H9 (cell line): ENCODE results near the gene MBD3L3. TPM values are rescaled to one million over a fixed set of nuclear protein-coding genes. Genes with fewer than 3 reads are reported as not detected.
A peak's percentile ranks its signal among the peaks of the same experiment; 100 is the strongest.

Experiments
- DNase-seq: peaks from one replicate; pipeline ENCODE4 v3.0.0-alpha.2; 2017
- H2AFZ ChIP-seq: one replicate; pipeline ENCODE4 v1.6.1; 2013; ENCODE audit warnings: mild to moderate bottlenecking, low read length, control low read depth, moderate library complexity
- H2AK5ac ChIP-seq: 2 replicates; pipeline ENCODE4 v1.6.1; 2013; ENCODE audit warnings: low read length, control low read depth, mixed read lengths; ENCODE audit not compliant: insufficient read length
- H2BK120ac ChIP-seq: one replicate; pipeline ENCODE4 v1.6.1; 2013; ENCODE audit warnings: low read depth, mild to moderate bottlenecking, low read length, control low read depth, inconsistent platforms; ENCODE audit not compliant: poor library complexity, severe bottlenecking
- H2BK12ac ChIP-seq: 2 replicates; pipeline ENCODE4 v1.6.1; 2013; ENCODE audit warnings: low read length, control low read depth, mixed read lengths, low read depth; ENCODE audit not compliant: insufficient read length
- H2BK15ac ChIP-seq: 2 replicates; pipeline ENCODE4 v1.6.1; 2013; ENCODE audit warnings: low read depth, low read length, control low read depth
- H2BK20ac ChIP-seq: one replicate; pipeline ENCODE4 v1.6.1; 2013; ENCODE audit warnings: low read depth, mild to moderate bottlenecking, low read length, control low read depth, inconsistent platforms; ENCODE audit not compliant: poor library complexity, severe bottlenecking
- H2BK5ac ChIP-seq: 2 replicates; pipeline ENCODE4 v1.6.1; 2013; ENCODE audit warnings: low read length, control low read depth, mixed read lengths; ENCODE audit not compliant: insufficient read length
- H3K14ac ChIP-seq: 2 replicates; pipeline ENCODE4 v1.6.1; 2013; ENCODE audit warnings: low read length, control low read depth; ENCODE audit not compliant: insufficient read depth
- H3K18ac ChIP-seq: 2 replicates; pipeline ENCODE4 v1.6.1; 2013; ENCODE audit warnings: low read depth, mild to moderate bottlenecking, mixed read lengths, low read length, control low read depth; ENCODE audit not compliant: insufficient read length
- H3K23ac ChIP-seq: 2 replicates; pipeline ENCODE4 v1.6.1; 2013; ENCODE audit warnings: low read length, control low read depth, mixed read lengths, low read depth; ENCODE audit not compliant: insufficient read length
- H3K23me2 ChIP-seq: 2 replicates; pipeline ENCODE4 v1.6.1; 2013; ENCODE audit warnings: low read depth, mild to moderate bottlenecking, mixed read lengths, low read length, control low read depth; ENCODE audit not compliant: insufficient read length, poor library complexity, severe bottlenecking
- H3K27ac ChIP-seq: 2 replicates; pipeline ENCODE4 v1.5.1; 2013; ENCODE audit warnings: low read length, control low read depth, mixed read lengths, low read depth; ENCODE audit not compliant: insufficient read length
- H3K27me3 ChIP-seq: 2 replicates; pipeline ENCODE4 v1.6.1; 2013; ENCODE audit warnings: low read length, control low read depth, inconsistent platforms; ENCODE audit not compliant: insufficient read depth
- H3K4ac ChIP-seq: 2 replicates; pipeline ENCODE4 v1.6.1; 2013; ENCODE audit warnings: low read depth, mild to moderate bottlenecking, control low read depth, inconsistent platforms, low read length, moderate library complexity
- H3K4me1 ChIP-seq: 2 replicates; pipeline ENCODE4 v1.6.1; 2013; ENCODE audit warnings: low read length, control low read depth, inconsistent platforms; ENCODE audit not compliant: insufficient read depth
- H3K4me2 ChIP-seq: 2 replicates; pipeline ENCODE4 v1.6.1; 2013; ENCODE audit warnings: low read length, control low read depth, mixed read lengths; ENCODE audit not compliant: insufficient read length, insufficient read depth
- H3K56ac ChIP-seq: 2 replicates; pipeline ENCODE4 v1.6.1; 2013; ENCODE audit warnings: low read depth, mild to moderate bottlenecking, mixed read lengths, low read length, control low read depth; ENCODE audit not compliant: insufficient read length
- H3K79me1 ChIP-seq: 2 replicates; pipeline ENCODE4 v1.6.1; 2013; ENCODE audit warnings: low read depth, mild to moderate bottlenecking, moderate library complexity, low read length, control low read depth, inconsistent platforms; ENCODE audit not compliant: insufficient read depth, poor library complexity, severe bottlenecking
- H3K79me2 ChIP-seq: 2 replicates; pipeline ENCODE4 v1.6.1; 2013; ENCODE audit warnings: low read length, control low read depth, inconsistent platforms; ENCODE audit not compliant: insufficient read depth
- H3K9ac ChIP-seq: 2 replicates; pipeline ENCODE4 v1.6.1; 2013; ENCODE audit warnings: low read length, control low read depth, mixed read lengths; ENCODE audit not compliant: insufficient read length; ENCODE audit errors: extremely low read depth
- H3K9me3 ChIP-seq: one replicate; pipeline ENCODE4 v1.6.1; 2013; ENCODE audit warnings: low read depth, low read length, inconsistent platforms; ENCODE audit not compliant: control insufficient read depth
- H3T11ph ChIP-seq: one replicate; pipeline ENCODE4 v1.6.1; 2013; ENCODE audit warnings: mild to moderate bottlenecking, low read length, control low read depth, inconsistent platforms
- H4K20me1 ChIP-seq: one replicate; pipeline ENCODE4 v1.6.1; 2013; ENCODE audit not compliant: control insufficient read depth, insufficient read length, insufficient read depth
- H4K5ac ChIP-seq: 2 replicates; pipeline ENCODE4 v1.6.1; 2013; ENCODE audit warnings: low read depth, mild to moderate bottlenecking, mixed read lengths, low read length, control low read depth; ENCODE audit not compliant: insufficient read length
- H4K8ac ChIP-seq: replicated peaks from 2 replicates; pipeline ENCODE4 v1.6.1; 2013; ENCODE audit warnings: low read length, control low read depth, mixed read lengths, low read depth; ENCODE audit not compliant: insufficient read length
- H4K91ac ChIP-seq: 2 replicates; pipeline ENCODE4 v1.6.1; 2013; ENCODE audit warnings: low read depth, mild to moderate bottlenecking, moderate library complexity, mixed read lengths, low read length, control low read depth; ENCODE audit not compliant: insufficient read length
- H3K27ac Mint-ChIP-seq, 3 experiments: 2 replicates in 2 of 3; 3 replicates in 1 of 3; pipeline ENCODE4 v1.8.0; 2020 to 2021; ENCODE audit warnings: mixed read lengths in 3 of 3, mild to moderate bottlenecking in 1 of 3, moderate library complexity in 1 of 3
- H3K27me3 Mint-ChIP-seq: 2 replicates; pipeline ENCODE4 v1.8.0; 2021; ENCODE audit warnings: low read depth, mild to moderate bottlenecking, moderate library complexity, mixed read lengths
- H3K36me3 Mint-ChIP-seq, 3 experiments: 2 replicates in 2 of 3; 3 replicates in 1 of 3; pipeline ENCODE4 v1.8.0; 2020 to 2021; ENCODE audit warnings: low read depth in 3 of 3, mixed read lengths in 3 of 3; ENCODE audit not compliant: insufficient read depth in 1 of 3
- H3K4me1 Mint-ChIP-seq, 2 experiments: 2 replicates each; pipeline ENCODE4 v1.8.0; 2020; ENCODE audit warnings: mixed read lengths in 2 of 2
- H3K4me3 Mint-ChIP-seq, 2 experiments: 2 replicates in 1 of 2; 3 replicates in 1 of 2; pipeline ENCODE4 v1.8.0; 2020 to 2021; ENCODE audit warnings: mild to moderate bottlenecking in 2 of 2, mixed read lengths in 2 of 2, moderate library complexity in 1 of 2
- H3K9me3 Mint-ChIP-seq, 2 experiments: 2 replicates in 1 of 2; 3 replicates in 1 of 2; pipeline ENCODE4 v1.8.0; 2020; ENCODE audit warnings: mild to moderate bottlenecking in 2 of 2, mixed read lengths in 2 of 2, moderate library complexity in 1 of 2
- CTCF ChIP-seq: fragments of 200-600 bp; sonication (generic); conservative IDR thresholded peaks from 3 replicates; pipeline ENCODE4 v1.8.0; 2021; ENCODE audit warnings: antibody characterized with exemption, mild to moderate bottlenecking
- WGBS: extraction: QIAGEN DNeasy Blood & Tissue Kit; methylation state at CpG from one replicate; pipeline ENCODE4 v1.1.7; 2013; ENCODE audit warnings: missing lambda C conversion rate, low lambda C conversion rate, mixed read lengths; ENCODE audit not compliant: insufficient read length; ENCODE audit errors: extremely low coverage; 5-methylcytosine and 5-hydroxymethylcytosine counted together
- total RNA-seq: library from RNA; stranded (reverse); gene quantifications from 2 replicates; pipeline ENCODE4 v1.2.1, GENCODE V29; 2021

Gene MBD3L3
- total RNA-seq, 1 experiment from 2014 or later = not detected

- Mint-ChIP-seq H3K36me3 (peaks cover 6 to 11% (median 8%) of the 10 kb centered on the region in 3 experiments), H3K27me3 (peaks cover 6% of the 10 kb centered on the region), H3K4me1 (peaks cover 10 to 11% of the 10 kb centered on the region in 2 experiments), H3K9me3 (peaks cover 13 to 15% of the 10 kb centered on the region in 2 experiments), H3K27ac (peak overlapping the region in 1 of 3 experiments; percentile 33; a peak in 2 of 7 replicates), H3K4me3 (no peak overlapping the region; a peak in 1 of 5 replicates)
- Histone ChIP-seq H3K27me3 (no peaks in the 10 kb centered on the region), H2BK15ac (no peak overlapping the region), H4K91ac (no peak overlapping the region), H4K5ac (no peak overlapping the region), H2BK12ac (no peak overlapping the region), H3K14ac (no peak overlapping the region), H2BK5ac (no peak overlapping the region), H2AK5ac (no peak overlapping the region), H4K20me1 (no peaks in the 10 kb centered on the region), H3K79me2 (no peaks in the 10 kb centered on the region), H3K23me2 (no peaks in the 10 kb centered on the region), H3K79me1 (no peaks in the 10 kb centered on the region), H3K4me2 (no peak overlapping the region), H4K8ac (no peak overlapping the region), H3K9me3 (no peaks in the 10 kb centered on the region), H3K56ac (no peak overlapping the region), H3K27ac (no peak overlapping the region), H2AFZ (no peak overlapping the region), H3K9ac (no peak overlapping the region), H2BK120ac (no peak overlapping the region), H3K4me1 (no peaks in the 10 kb centered on the region), H3T11ph (no peak overlapping the region), H3K18ac (no peak overlapping the region), H2BK20ac (no peak overlapping the region), H3K23ac (no peak overlapping the region), H3K4ac (no peak overlapping the region)
- WGBS = no CpG with 5 or more reads among the region's 19 CpGs
- TF ChIP-seq CTCF = no peak
- no peak for DNase-seq
Observed at GRCh38 chr19:7101498-7102253, 43.2 kb upstream of the MBD3L3 start.
